Glomerular visceral epithelial cell (primary cell): ENCODE results near the gene BRI3BP.
"Not testable (repeated sequence)": the region's sequence is repeated elsewhere in the genome, so short reads cannot be mapped to it uniquely, and the experiment has no call there.

Experiments
- DNase-seq: peaks from one replicate; pipeline ENCODE4 v3.0.0-alpha.2; 2016; ENCODE audit errors: extremely low spot score

Gene BRI3BP

GRCh38 chr12:124972211-124972610, 21.2 kb upstream of the BRI3BP start:
- no peak for DNase-seq

- no peak for DNase-seq
Observed at GRCh38 chr12:124975276-124975675, 18.2 kb upstream of the BRI3BP start.

- no peak for DNase-seq
Observed at GRCh38 chr12:124976999-124977398, 16.4 kb upstream of the BRI3BP start.

GRCh38 chr12:124979568-124979967, 13.9 kb upstream of the BRI3BP start:
- DNase-seq, result no peak

- DNase-seq, result no peak
Observed at GRCh38 chr12:124980098-124980892, 13.2 kb upstream of the BRI3BP start.

- not testable (repeated sequence) for DNase-seq
Observed at GRCh38 chr12:124986876-124987275, 6.6 kb upstream of the BRI3BP start.

- DNase-seq, result peak; percentile 73
Observed at GRCh38 chr12:124992874-124993625, 395 bp upstream of the BRI3BP start.

- peak; percentile 13 for DNase-seq
Observed at GRCh38 chr12:124994437-124994975, 1.1 kb downstream of the BRI3BP start.

- no peak for DNase-seq
Observed at GRCh38 chr12:124995200-124995961, 1.9 kb downstream of the BRI3BP start.

GRCh38 chr12:124998705-124999104, 5.3 kb downstream of the BRI3BP start:
- no peak for DNase-seq

- DNase-seq, result no peak
Observed at GRCh38 chr12:125001636-125002035, 8.2 kb downstream of the BRI3BP start.

- DNase-seq, result no peak
Observed at GRCh38 chr12:125003021-125003420, 9.6 kb downstream of the BRI3BP start.

- no peak for DNase-seq
Observed at GRCh38 chr12:125004621-125005020, 11.2 kb downstream of the BRI3BP start.

- no peak for DNase-seq
Observed at GRCh38 chr12:125005652-125006051, 12.2 kb downstream of the BRI3BP start.

- no peak for DNase-seq
Observed at GRCh38 chr12:125006365-125006764, 12.9 kb downstream of the BRI3BP start.

- DNase-seq, result no peak
Observed at GRCh38 chr12:125013816-125014442, 20.5 kb downstream of the BRI3BP start.

- no peak for DNase-seq
Observed at GRCh38 chr12:125014526-125014925, 21.1 kb downstream of the BRI3BP start.

GRCh38 chr12:125015680-125016310, 22.4 kb downstream of the BRI3BP start:
- DNase-seq, result no peak

GRCh38 chr12:125017801-125018200, 24.4 kb downstream of the BRI3BP start:
- DNase-seq, result no peak

- DNase-seq, result no peak
Observed at GRCh38 chr12:125018356-125018755, 24.9 kb downstream of the BRI3BP start.

- DNase-seq, result no peak
Observed at GRCh38 chr12:125021096-125021495, 27.7 kb downstream of the BRI3BP start.
